CD4-positive, alpha-beta T cell treated with Interleukin-1 beta for 1 hour (primary cell): ENCODE data around the gene KL.

Source experiments
- DNase-seq, 2 donors: peaks; one replicate each; pipeline ENCODE4 v3.0.0-alpha.2; 2020 to 2022

Gene KL

DNA sequence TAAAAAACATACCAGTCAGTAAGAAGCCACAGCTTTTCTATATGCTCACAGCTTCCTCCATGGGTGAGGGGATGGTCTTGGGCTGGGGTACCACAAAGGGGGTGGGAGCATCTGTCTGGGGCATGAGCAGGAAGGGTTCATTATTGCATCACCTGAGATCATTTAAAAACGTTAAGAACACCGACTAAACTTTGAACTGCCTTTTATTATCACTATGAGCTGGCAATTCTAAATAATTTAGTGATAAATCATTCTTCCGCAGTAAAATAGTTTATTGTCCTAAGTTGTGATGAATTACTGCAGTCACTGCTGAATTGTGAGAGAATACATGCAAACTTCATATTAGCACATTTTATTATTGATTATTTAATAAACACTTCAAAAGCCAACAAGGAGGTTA is 71.6 kb downstream of the KL start:
- no peak for DNase-seq

DNA sequence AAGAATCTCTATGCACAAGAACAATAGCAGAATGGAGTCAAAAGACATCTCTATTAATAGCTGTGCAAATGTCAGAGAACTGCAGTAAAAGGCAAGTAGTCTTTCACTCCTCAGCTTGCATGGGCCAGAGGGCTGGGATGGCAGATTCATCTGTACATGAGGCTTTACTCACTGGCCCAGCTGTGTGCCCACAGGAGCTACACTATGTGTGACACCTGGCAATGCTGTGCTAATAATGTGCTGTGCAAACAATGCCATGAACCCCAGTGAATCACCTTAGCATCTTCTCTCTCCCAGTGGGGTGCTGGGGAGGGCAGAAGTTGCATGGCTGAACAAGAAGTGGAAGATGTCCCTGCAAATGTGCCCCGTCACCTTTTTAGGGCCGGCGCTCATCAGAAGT is 73.1 kb downstream of the KL start:
- DNase-seq, result no peak

DNA sequence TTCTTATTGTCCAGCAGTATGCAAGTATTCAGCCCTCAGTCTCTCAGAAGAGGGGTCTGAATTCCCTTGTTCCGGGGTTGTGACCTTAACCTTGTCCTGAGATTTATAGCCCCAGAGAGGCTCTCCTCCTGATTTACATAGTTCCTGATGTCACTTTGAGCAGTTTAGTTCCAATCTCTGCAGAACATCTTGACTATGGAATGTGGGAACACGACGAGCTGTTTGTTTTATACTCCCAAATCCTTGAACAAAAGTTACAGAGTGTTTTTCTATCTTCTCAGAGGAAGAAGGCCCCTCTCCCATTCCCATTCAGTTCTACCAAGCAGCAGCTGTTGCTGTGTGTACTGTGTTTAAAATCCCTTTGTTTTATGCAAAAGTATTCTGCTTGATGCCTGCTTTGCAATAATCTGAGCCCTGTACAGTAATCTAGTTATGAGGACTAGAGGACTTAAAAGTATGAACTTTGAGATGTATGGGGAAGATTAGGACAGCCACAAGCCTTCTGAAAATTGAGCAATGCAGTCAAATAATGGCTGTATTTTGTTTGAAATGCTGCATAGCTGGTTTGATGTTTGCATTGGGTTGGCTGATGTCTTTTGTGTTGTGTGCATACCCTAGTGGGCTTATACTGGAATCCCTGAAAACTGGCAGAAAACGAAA is 74.7 kb downstream of the KL start:
- no peak for DNase-seq

DNA sequence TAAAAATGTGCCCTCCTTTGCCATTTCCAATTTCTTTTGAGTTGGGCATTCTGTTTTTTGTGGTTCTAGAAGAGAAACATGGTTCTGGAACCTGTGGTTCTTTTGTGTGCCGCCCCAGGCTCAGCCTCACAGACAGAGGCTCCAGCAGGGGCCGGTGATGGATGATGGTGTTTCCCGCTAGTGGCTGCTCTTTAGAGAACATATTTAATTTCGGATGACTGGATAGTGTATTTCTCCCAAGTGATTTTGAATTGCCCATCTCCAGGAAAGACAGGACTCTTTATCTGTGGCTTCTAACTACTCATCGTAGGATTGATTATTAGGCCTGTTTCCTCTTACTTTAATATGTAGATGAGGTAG is 75.2 kb downstream of the KL start:
- no peak for DNase-seq

DNA sequence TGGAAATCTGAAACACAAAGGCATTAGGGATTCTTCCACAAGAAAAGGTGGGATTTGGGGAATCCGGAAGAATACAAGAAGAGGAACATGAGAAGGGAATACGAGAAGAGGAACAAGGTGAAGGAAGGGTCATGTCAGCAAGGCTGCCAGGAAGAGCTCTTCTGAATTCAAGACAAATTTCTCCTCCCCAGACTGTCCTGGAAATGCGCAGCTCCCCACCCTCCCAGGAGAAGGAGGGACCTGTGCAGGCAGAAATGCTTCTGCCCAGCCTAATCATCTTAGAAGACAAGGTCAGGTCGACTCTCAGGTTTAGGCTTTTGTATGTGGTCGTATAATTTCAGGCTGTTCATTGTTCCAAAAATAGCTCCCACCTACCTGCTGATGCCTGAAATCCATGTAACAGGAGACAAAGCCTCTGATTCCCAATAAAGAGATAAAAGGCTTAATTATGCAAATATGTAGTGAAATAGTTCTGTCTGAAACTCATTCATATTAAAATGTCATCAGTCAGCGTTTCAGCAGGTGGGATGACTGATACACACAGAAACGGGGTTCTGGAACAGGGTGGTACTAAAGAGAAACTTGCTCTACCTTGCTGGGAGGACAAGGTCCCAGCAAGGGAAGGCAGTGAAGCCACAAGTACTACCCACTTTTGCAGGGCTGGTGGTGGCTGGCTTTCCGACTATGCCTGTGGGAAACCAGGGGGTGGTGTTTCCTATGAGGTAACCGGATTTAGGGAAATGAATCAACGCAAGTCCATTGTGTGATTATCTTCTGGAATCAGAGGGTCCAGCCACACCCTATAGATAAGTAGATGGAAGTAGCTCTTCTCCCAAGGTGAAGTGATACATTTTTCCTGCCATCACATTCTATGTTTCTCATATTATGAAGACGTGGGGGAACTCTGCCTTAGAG is 76.1 kb downstream of the KL start:
- DNase-seq, result no peak

DNA sequence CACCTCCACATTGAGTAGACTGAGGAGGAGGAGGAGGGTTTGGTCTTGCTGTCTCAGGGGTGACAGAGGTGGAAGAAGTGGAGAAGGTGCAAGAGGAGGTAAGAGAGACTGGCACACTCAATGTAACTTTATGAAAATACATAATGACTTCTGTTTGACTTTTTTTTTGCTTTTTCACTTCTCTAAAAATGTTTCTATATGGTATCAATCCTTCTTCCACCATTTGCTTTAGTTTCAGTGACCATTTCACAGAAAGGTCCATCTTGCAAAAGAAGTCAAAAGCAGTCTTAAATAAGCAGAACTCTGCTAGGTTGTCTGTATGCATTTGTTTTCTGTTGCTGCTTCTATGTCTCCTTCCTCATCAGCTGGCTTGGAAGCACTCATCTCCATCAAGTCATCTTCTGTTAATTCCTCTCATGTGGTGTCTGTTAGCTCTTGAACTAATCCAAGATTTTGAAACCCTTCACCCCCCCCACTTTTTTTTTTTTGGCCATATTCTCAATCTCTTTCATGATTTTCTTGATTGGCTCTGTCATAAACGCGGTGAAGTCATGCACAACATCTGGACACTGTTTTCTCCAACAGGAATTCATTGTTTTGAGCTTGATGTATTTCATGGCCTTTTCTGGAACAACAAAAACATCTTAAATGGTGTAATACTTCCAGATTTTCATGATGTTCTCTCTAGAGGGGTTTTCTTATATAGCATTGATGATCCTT is 80.8 kb downstream of the KL start:
- no peak for DNase-seq

DNA sequence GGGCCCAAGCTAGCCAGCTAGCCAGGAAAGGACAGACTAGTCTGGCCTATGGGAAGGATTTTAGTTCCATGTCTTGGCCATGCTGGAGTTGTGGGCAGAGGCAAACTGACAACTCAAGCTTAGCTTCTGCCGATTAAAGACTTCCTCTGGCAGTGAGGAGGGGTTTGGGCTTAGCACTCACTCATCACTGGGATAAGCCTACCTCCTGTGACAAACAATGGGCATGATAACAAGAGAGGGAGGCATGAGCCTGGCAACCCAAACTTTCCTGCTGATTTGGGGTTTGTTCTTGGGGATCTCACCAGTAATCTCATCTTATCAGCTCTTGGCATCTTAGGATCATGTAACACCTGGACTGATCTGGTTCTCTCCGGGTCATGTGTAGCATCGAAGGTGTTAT is 83.6 kb downstream of the KL start:
- DNase-seq, result no peak

DNA sequence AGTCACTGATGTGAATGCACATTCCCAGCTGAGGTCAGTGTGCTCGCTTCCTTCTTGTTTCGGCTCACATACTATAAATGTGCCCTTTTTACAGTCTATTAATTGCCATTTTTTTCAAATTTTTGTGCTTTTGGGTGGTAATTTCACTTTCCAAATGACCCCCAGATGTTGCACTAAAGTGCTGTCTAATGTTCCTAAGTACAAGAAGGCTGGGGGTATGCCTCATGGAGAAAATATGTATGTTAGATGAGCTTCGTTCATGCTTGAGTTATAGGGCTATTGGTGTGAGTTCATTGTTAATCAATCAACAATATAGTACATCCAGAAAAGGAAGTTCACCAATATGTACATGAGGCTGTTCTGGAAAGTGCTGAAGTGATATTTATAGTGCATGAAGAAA is 84.7 kb downstream of the KL start:
- no peak for DNase-seq

DNA sequence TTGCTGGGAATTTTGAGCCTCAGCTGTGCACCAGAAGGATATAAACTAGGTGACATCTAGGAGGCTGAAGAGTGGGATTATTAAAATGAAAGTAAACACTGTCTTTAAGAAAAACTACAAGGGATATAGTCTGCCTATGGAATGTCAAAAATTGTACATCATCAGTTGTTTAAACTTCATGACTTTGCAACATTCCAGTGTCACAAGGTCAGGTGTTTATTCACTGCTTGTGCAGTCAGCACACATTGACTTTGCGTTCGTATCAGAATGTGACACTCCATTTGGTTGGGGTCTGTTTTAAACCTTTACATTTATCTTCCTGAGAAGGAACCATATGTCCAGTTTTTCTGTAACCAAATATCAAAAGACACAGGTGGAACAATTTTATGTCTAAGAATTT is 85.6 kb downstream of the KL start:
- DNase-seq, result no peak

DNA sequence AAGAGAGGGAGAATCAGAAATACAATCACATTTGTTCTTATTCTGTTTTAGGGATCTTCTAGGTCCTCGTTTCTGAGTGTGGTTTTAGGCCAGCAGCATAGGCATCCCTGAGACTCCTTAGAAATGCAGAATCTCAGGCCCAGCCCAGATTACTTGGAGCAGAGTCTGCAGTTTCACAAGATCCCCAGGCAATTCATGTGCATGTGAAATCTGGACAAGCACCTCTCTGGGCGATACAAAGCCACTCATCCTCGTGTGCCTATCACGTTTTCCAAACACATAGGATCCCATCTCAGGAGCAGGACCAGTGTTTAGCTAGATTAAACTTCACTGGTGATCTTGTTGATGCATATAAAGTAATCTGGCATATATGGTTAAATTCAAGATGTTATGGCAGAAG is 87.2 kb downstream of the KL start:
- no peak for DNase-seq

DNA sequence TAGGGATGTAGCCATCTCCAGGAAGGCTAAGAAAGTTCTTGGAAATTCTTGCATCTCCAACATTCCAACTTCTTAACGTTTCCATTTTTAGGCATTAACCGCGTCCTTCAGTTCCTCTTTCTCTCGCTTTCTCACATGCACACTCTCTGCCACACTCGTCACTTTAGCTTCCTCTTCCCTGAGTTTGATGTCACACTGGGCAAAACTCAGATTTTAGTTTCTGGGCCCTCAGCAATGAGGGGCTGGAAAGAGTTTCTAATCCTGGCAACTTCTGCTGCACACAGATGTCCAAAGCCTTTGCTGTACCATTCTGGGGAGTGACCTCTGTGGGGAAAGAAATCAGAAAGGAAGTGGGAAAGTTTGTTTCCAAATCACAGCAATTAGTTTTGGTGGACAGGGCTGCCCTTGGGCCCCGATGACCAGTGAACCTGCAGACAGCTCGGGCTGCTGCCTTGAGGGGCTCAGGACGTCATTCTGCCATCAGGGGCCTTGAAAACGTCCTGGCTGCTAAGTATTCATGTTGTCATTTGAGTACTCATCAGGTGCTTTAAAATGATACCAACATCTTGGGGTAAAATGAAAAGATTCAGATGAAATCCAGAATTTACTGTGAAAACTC is 89.3 kb downstream of the KL start:
- DNase-seq, result no peak

DNA sequence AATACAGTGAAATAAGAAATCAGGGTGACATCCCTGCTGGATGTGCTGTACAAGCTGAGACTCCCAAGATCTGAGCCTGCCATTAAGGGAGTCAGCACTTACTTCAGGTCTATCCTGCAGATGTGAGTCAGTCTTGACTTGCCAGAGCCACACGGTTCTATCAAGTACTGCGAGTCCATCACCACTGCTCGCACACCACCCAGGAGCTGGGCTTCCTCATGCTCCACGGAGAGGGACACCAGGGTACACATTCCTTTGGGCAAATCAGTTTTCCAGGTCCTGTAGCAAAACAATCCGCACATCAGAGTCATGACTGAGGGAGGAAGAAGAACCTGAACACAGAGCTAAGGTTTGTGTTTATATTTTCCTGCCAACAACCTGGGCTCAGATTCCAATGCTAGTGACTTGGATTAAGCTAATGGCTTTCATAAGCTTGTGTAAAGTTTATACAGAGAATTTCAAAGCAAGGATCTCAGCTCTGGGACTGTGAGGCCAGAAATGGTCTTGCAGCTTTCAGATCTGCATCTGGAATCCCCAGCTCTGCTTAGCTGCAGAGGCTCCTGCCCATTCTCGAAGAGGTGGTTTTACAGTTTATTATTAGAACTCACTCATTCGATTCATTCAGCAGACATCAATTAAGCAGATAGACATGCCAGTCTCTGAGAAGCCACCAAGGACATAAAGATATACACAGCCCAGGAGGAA is 90.6 kb downstream of the KL start:
- no peak for DNase-seq

DNA sequence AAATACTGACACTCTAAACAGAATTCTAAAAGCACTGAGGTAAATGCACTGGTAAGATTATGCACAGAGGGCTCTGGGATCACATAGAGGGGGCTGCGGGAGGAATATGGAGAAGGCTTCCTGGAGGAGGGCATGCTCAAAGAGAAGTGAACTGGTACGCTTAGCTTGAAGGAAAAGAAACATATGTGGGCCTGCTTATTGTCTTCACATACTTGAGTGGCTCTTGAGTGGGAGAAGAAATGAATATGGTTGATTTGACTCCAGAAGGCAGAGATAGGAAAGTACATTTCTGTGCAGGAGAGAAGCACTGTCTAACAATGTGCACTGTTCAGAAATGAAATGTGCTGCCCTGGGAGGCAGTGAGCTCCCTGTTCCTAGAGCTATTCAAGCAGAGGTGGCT is 91.1 kb downstream of the KL start:
- no peak for DNase-seq

DNA sequence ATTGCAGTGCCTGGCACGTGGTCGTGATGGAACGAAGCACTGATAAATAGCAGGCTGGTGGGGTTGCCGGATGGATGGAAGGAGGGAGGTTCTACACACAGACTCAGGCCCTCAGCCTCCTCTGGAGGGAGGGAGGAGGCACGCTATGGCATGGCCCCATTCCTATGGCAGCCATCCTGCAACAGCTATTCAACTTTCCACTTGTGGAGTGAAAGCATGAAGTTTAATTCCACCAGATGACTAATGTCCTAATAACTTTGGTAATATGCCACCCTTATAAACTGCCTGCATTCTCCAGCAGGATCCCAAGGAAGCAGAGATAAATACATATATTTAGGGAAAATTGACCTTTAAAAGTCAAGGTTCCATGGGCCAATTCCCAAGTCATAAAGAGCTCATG is 92.4 kb downstream of the KL start:
- no peak for DNase-seq

DNA sequence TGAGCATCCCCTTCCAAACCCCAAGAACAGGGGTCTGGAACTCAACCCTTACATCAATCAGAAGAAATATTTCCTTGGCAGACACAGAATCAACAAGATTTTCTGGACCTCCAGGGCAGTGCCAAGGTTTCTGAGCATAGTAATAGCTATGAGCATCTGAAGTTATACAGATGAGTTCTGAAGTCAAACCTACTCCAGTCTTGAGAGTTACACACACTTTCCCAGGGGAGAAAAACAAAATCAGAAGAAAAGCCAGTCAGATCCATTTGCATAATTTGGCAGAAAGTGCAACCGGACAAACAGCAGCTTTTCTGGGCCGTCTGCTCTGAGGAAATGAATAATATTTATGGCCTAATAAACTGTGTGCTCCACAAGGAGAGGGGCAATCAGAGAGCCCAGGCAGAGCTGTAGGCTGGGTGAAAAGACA is 93.1 kb downstream of the KL start:
- DNase-seq, result no peak

DNA sequence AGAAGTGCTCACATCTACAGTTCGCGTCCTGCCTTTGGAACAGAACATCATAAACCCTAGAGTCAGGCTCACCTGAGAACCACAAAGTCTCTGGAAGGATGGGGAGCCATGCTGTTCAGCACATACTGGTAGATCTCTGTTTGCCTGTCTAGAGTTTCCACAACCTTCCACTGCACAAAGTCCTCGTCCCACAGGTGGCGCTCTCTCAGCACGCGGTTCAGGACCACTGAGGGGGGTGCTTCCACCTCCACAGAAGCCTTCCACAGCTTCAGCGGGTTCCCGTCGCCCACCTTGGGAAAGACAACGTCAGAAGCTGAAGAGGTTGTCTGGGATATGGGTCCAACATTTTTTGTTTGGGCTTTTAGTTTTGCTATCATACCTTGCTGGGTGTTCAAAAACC is 93.6 kb downstream of the KL start:
- no peak for DNase-seq

DNA sequence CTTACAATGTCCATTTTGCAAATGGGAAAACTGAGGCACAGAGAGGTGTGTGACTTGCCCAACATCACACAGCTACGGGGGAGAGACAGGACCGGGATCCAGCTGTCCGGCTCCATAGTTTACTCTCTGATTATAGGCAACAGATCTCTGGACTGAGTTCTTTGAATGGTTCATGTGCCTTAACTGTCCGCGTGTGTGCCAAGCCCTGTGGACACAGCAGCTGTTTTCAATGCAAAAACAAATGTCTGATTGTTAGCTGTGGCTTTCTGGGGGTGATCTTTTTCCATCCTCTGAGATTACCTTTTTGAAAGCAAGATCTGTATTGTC is 94.1 kb downstream of the KL start:
- no peak for DNase-seq

DNA sequence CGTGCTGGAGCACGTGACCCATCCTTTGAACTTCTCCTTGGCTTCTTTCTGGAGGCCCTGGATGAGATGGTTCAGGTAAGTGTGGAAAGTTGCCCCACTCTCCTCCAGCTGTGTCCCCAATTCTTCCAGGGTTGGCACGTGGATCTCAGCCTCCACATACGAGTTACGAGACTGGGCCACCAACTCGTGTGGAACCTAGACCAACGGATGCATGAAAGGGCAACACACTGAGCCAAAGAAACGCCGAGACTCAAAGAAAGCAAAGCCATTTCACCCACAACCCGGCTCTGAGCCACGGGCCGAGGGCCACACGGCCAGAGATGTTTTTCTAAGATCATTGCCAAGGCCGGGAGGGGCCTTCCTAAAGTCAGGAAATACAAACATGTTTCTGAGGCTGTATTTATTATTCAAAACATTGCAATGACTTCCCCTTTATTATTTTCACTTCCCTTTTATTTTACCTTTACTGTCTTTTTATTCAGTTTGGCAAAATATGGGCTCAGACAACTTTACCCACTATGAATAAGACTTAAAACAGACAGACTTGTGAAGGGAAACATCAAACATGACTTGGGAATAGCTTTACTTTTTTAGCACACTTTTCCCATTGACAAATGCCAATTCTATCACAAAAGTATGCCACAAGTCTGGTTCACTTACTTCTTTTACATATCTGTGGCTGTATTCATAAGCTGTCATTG is 94.6 kb downstream of the KL start:
- DNase-seq, result no peak

DNA sequence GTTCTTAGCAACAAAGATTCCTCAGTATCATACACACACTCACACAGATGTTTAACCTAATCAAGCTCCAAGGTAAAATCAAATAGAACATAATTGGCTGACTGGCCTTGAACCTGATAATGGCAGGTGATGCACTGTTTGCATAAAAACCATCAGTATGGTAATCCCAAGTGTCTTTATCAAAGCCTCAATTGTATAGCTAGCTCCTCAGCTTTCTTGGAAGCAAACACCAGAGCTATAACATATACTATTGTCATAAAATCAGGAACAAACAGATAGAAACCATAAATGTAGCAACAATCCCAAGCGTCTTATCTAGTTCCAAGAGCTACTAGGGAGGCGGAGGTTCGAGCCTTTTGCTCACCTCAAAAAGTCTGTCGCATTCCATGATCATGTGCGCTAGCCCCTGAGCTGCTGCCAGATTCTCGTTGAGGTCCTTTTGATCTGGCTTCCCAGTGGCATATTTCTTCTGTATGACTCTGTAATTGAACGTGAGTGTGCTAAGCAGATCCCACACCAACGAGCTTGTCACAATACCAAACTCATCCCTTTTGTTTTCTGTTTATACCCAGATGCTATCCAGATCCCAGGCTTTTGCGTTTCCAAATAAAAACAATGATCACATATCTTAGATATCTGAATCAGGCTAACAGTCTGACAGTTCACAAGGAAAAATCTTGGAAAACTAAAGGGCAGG is 95.3 kb downstream of the KL start:
- no peak for DNase-seq

DNA sequence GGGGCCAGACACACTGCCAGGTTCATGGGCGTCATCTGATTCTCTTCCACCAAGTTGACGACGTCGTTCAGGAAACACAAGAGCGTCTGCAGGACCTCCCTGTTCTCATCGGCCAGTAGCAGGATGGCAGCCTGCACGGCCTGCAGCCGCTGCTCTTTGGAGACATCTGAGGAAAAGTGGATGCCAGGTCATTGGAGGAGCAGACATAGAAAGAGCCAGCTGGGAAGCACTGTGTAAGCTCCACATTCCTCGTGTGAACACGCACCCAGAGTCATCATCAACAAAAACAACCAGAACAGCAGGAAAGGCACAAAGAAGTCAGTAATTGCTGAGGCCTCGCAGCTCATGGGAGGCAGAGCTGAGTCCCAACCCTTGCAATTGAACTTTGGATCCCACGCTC is 96.5 kb downstream of the KL start:
- DNase-seq, result no peak

DNA sequence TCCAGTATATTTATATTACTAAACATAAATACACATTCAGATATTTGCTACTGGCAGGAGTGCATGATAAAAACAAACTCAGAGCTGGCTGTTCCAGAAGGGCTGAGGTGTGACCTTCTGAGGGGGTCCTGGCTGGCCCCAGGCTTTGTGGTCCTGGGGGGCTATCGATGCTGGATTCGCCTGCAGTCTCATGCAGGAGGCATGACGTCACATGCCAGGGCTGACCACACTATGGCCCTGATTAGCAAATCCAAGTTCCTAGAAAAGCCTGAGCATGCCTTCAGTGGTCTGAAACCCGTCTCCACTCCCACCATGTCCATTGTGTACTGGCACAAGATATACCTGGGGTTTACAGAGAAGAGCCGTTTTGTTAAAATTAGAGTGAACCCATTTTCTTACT is 97.9 kb downstream of the KL start:
- DNase-seq, result no peak

DNA sequence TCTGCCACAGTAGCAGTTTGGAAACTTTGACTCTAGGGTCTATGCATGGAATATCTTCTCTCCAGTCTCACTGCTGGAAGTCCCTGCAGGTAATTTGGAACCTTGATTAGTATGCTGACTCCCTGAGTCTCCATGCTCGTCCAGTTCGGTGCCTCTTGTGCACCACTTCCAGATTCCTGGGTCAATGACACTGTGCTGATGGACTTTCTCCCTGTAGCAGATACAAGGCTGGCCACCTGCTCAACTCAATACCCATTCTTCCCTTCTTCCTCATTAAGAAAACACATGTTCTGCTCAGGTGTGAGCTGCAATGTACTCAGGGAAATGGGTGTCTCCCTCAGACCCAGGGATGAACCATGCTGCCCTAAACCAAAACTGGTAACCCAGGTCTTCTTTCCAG is 99.1 kb downstream of the KL start:
- DNase-seq, result no peak
